NCI-H524 (cell line): ENCODE measurements around the gene PLD6.
"Not testable (repeated sequence)": the region's sequence is repeated elsewhere in the genome, so short reads cannot be mapped to it uniquely, and the experiment has no call there.

Experiments used
- DNase-seq, 2 experiments: peaks; one replicate each; lab custom pipeline; 2025; lab: John Stamatoyannopoulos, UW

Gene PLD6

DNA sequence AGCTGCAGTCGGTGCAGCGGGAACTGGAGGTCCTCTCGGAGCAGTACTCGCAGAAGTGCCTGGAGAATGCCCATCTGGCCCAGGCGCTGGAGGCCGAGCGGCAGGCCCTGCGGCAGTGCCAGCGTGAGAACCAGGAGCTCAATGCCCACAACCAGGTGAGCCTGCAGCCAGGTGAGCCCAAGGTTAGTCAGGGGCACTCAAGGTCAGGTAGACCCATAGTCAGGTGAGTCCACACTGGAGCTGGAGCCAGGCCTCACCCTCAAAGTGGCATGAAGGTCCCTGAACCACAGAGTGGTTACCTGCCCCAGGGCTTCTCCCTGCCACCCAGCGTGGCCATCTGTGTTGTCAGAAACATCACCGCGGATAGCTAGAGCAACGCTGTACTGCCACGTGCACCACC, 32.2 kb downstream of the PLD6 start:
- no peak for DNase-seq

DNA sequence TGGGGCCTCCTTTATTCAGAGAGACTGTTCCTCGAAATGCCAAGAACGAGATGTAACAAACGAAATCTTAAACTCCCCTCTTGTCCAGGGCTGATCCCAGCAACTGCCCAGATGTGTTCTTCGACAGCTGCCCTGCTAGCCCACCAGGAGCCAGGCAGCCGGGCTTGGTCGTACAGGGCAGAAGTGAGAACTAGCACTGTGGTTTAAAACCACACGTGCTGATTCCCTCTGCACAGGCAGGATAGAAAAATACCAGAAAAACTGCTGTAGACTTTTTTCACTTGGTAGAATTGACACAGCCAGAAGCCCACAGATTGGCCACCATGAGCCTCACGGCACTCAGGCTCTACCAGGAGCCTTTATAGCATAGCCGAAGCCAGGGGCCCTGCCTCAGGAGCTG, 33.1 kb downstream of the PLD6 start:
- no peak for DNase-seq

GRCh38 chr17:17172001-17172939, 33.9 kb downstream of the PLD6 start:
- DNase-seq: no peak

GRCh38 chr17:17171186-17171585, 34.9 kb downstream of the PLD6 start:
- DNase-seq: no peak

DNA sequence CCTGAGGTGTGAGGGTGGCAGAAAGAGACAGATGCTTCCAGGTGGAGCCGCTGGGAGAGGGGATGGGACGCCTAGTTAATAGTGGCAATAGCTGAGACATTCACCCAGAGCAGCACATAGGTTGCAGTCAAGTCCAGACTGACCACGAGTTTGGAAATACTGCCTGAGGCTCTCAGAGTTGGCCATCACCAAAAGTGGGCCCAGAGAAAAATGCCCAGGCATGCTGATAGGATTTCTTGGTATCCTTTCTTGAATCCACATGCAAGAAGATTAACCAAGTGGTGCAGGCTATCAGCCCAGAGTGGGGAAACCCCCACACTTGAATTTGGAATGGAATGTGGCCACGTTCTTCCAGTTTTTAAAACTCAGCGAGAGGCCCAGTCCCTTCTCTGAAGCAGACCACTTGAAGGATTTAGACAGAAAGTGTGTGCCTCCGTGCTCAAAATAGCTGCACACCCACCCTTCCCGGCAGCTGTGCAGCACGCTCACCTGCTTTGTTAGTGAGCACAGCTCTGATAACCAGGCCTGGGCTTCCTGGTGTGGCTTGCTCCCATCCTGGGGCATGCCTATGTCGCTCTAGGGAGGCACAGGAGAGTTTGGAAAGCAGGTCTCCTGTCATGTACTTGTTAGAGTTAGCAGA, 35.7 kb downstream of the PLD6 start:
- DNase-seq: no peak

GRCh38 chr17:17169396-17169795, 36.7 kb downstream of the PLD6 start:
- DNase-seq: no peak

- no peak for DNase-seq
Observed at GRCh38 chr17:17168401-17168800, 37.7 kb downstream of the PLD6 start.

- DNase-seq: no peak
Observed at GRCh38 chr17:17167986-17168385, 38.1 kb downstream of the PLD6 start.

GRCh38 chr17:17167356-17167755, 38.8 kb downstream of the PLD6 start:
- no peak for DNase-seq

DNA sequence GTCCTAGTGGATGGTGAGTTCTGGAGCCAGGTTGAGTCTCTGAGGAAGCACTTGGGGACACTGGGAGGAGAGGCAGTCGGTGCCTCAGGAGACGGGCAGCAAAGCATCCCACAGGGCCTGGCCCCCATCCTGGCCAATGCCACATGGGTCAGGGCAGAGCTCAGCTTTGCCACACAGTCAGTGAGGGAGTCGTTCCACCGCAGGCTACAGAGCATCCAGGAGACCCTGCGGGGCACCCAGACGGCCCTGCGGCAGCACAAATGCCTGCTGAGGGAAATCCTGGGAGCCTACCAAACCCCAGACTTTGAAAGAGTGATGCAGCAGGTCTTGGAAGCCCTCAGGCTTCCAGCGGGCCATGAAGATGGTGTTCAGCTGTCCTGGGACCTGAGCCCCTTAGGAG, 39.7 kb downstream of the PLD6 start:
- no peak for DNase-seq

DNA sequence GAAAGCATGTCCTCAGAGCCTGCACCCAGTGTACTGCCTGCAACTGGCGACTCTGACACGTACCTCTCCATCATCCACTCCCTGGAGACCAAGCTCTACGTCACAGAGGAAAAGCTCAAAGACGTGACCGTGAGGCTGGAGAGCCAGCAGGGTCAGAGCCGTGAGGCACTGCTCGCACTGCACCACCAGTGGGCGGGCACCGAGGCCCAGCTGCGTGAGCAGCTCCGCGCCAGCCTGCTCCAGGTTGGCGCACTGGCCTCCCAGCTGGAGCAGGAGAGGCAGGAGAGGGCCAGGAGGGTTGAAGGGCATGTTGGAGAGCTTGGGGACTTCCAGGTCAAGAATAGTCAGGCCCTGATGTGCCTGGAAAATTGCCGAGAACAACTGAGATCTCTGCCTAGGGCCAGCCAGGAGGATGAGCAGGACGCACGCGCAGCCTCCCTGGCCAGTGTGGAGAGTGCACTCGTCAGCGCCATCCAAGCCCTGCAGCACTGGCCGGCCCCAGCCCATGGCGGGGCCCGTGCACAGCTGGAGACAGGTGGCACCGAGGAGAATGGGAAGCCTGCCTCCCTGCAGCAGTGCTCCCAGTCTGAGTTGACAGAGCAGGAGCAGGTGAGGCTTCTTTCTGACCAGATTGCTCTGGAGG, 40.3 kb downstream of the PLD6 start:
- DNase-seq: no peak

GRCh38 chr17:17164676-17165075, 41.5 kb downstream of the PLD6 start:
- DNase-seq: peak in 1 of 2 experiments; percentile 25

- no peak for DNase-seq
Observed at GRCh38 chr17:17164156-17164555, 42.0 kb downstream of the PLD6 start.

DNA sequence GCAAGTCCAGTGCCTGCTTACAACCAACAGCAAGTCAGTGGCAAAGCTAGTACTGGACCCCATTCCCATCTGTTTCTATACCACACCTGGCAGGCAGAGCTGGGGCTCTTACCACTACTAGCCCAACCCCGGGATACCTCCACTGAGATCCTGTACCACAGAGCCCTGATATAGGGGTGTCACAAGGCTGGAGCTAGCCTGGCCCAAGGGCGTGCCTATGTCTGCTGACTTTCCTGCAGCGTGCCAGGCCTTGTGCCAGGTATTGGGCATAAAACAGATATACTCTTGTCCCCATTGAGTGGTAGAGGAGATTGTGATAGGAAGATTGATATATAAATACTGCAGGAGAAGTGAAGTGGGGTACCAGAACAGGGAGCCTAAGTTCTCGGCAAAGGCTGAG, 44.4 kb downstream of the PLD6 start:
- no peak for DNase-seq

DNA sequence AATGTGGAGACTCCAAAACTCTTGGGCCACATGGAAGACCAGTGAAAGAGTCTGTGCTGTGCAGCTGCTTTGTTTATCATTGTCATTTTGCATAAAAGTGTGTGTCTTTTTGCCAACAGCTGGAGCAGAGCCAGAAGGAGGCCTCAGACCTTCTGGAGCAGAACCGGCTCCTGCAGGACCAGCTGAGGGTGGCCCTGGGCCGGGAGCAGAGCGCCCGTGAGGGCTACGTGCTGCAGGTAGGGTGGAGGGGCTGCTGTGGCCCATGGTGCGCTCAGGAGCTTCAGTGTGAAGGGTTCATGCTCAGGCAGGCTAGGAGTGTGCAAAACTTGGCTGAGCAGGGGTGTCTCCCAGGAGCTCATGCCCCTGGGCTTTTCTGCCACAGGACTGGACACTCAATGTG, 45.0 kb downstream of the PLD6 start:
- no peak for DNase-seq

DNA sequence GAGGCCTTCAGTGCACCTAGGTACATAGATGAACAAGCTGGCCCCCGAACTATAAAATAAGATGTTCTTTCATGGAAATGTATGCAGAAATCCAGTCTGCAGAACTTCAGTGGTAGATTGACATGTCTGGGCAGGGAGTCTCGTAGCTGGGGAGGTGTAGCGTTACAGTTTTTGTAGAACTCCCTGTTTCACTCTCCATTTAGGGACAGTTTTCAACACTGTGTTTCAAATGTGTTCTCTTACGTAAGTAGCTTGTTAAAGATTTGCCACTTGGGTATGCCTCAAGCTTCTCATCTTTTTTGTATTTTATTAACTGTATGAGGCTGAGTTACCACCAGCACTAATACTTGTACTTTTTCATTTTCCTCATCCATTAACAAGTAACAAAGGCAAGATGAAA, 46.6 kb downstream of the PLD6 start:
- DNase-seq: no peak

- not testable (repeated sequence) for DNase-seq
Observed at GRCh38 chr17:17158506-17158905, 47.6 kb downstream of the PLD6 start.

DNA sequence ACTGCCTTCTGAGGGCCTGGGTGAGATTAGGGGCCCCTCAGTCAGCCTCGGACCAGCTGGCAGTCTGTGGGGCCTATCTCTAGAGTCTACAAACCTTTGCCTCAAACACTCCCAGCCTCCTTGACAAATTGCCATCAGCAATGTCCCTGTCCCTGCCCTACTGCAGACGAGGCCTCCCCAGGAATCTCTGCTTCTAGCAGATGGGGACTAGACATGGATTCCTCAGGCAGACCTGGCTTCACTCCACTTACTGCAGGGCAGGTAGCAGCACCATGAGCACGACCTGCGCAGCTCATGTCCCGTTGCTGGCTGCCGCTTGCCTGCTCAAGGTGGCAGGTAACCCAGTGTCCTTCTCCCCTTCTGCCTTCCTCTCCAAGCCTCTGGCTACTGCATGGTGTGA, 49.1 kb downstream of the PLD6 start:
- no peak for DNase-seq

DNA sequence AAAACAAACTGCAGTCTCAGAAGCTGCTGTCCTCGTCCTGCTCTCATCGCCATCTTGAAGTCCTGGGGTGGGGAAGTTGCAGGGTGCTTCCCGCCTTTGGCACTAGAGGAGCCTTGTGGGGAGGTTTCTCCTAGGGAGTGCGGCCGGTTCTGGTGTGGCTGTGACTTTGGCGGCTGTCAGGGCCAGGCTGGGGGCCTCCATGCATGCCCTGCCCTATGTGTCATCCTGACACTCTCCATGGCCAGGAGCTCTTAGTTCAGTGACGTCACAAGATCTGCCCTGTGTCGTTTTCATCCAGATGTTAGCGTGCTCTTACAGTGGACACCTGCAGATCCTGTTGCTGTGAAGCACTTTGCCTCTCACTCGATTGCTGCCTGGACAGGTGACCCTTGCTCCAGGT, 49.6 kb downstream of the PLD6 start:
- DNase-seq: no peak

- DNase-seq: no peak
Observed at GRCh38 chr17:17156107-17156506, 50.0 kb downstream of the PLD6 start.

DNA sequence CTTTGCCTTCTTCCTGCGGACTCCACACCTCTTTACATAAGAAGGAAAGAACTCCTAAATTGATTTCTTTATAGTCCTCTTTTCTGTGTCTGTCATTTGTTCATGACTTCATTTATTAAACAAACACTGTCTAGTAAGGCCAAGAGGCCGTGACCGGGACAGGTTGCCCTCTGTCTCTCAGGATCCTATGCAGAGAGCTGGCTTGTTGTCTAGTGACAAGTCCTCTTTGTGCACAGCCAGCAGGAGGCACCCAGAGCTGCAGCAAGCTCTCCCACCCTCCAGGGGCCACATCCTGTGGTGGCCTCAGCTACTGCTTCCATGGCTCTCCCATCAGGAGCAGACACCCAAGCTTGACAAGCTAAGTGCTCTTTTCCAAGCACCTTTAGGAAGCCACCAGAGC, 50.6 kb downstream of the PLD6 start:
- no peak for DNase-seq

GRCh38 chr17:17154981-17155380, 51.2 kb downstream of the PLD6 start:
- no peak for DNase-seq

- DNase-seq: no peak
Observed at GRCh38 chr17:17154556-17154955, 51.6 kb downstream of the PLD6 start.
